ENCODE measurements around the gene MORN1. TPM values are rescaled to one million over a fixed set of nuclear protein-coding genes. Genes with fewer than 3 reads are reported as not detected.

Gene MORN1
- total and polyA plus RNA-seq, 2 experiments from 2014 or later, result 4.5 to 9.4 TPM

DNA sequence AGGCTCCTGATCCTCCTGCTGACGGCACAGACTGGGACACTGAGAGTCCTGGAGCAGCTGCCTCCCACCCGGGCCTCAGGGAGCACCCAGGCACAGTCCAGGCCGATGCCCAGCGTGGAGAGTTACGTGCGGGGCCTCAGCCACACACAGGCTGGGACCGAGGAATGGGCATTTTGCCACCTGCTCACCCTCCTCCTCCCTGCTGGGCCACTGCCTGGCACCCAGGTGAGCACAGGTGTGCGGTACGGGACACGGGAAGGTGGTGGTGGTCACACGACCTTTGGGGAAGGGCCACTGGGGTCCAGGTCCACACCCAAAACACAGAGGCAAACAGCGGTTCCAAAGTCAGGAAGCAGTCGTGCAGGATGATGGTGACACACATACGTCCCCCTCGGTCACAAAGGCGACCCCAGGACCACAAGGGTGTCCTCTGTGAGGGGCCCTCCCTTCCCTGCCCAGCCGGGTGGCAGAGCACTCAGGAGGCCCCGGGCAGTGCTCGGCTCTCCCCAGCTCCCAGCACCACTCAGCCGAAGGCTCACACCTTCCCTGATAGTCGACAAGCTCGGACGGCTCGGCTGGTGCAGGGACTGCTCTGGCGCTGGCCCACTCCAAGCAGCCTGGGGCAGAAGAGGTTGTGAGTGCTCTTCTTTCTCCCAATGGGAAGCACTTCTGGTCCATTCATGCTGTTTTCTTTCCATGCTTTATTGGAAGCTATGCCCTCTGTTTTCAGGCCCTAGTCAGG lies 14.3 kb downstream of the MORN1 start:
- Histone ChIP-seq H2AFZ (no peak overlapping the region), H3K4me2 (no peak overlapping the region), H3K9me2 (replicated peaks; ENCODE audit: insufficient read depth) (no peaks in the 10 kb centered on the region), H3K27me3 (no peaks in the 10 kb centered on the region), H3K79me2 (no peaks in the 10 kb centered on the region), H3K9me3 (ENCODE audit: low read depth) (no peaks in the 10 kb centered on the region), H3K27ac (no peak overlapping the region), H3K36me3 (replicated peaks; ENCODE audit: insufficient read depth, low read depth) (no peaks in the 10 kb centered on the region), H4K20me1 (ENCODE audit: insufficient read depth, poor library complexity, severe bottlenecking) (no peaks in the 10 kb centered on the region), H3K4me1 (ENCODE audit: insufficient read depth) (no peaks in the 10 kb centered on the region), H3K4me3 (no peak overlapping the region)
- no peak for TF ChIP-seq EZH2 (IDR thresholded peaks at IDR 0.05; ENCODE audit: borderline replicate concordance)
- TF ChIP-seq CTCF (IDR thresholded peaks at IDR 0.05; ENCODE audit: poor library complexity), result no peak
- no peak for TF ChIP-seq EZH2phosphoT487 (IDR thresholded peaks at IDR 0.05; ENCODE audit: low read depth, severe bottlenecking, unreplicated experiment)
- no peak for DNase-seq (ENCODE audit: low spot score)
- WGBS (ENCODE audit: low lambda C conversion rate, missing lambda C conversion rate), result 87% methylated on average over 25 of the region's 25 CpGs

DNA sequence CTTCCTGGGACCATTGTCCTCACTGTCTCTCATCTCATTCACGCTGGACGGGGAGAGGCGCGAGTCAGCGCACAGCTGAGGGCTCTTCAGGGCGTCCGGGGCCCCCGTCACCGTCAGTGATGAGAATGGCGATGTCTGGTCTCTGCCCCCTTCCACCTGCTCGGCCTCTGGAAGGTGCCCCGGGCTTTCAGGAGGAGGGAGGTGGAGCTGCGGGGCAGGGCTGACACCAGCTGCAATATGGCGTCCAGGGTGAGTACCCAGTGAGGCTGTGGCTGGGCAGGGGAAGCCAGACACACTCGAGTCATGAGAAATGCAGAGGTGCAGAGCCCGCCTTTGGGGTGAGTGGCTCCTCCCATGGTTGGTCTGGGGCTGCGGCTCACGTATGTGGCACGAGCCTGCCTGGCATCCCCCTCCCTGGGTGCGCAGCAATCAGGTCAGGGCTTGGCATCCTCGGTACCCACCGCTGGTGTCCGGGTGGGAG lies 15.1 kb downstream of the MORN1 start:
- no peaks in the 10 kb centered on the region for H3K79me2 ChIP-seq
- TF ChIP-seq CTCF (IDR thresholded peaks at IDR 0.05; ENCODE audit: poor library complexity) (no peak), EZH2 (IDR thresholded peaks at IDR 0.05; ENCODE audit: borderline replicate concordance) (no peak), EZH2phosphoT487 (IDR thresholded peaks at IDR 0.05; ENCODE audit: low read depth, severe bottlenecking, unreplicated experiment) (no peak)
- no peak overlapping the region for H3K27ac ChIP-seq
- H3K36me3 ChIP-seq (replicated peaks; ENCODE audit: insufficient read depth, low read depth), result no peaks in the 10 kb centered on the region
- WGBS (ENCODE audit: low lambda C conversion rate, missing lambda C conversion rate), result 93% methylated on average over 23 of the region's 23 CpGs
- H2AFZ ChIP-seq, result no peak overlapping the region
- DNase-seq (ENCODE audit: low spot score), result no peak
- H3K4me3 ChIP-seq, result no peak overlapping the region
- H3K9me2 ChIP-seq (replicated peaks; ENCODE audit: insufficient read depth), result no peaks in the 10 kb centered on the region
- no peaks in the 10 kb centered on the region for H4K20me1 ChIP-seq (ENCODE audit: insufficient read depth, poor library complexity, severe bottlenecking)
- no peak overlapping the region for H3K4me2 ChIP-seq
- no peaks in the 10 kb centered on the region for H3K27me3 ChIP-seq
- H3K9me3 ChIP-seq (ENCODE audit: low read depth), result no peaks in the 10 kb centered on the region
- no peaks in the 10 kb centered on the region for H3K4me1 ChIP-seq (ENCODE audit: insufficient read depth)

DNA sequence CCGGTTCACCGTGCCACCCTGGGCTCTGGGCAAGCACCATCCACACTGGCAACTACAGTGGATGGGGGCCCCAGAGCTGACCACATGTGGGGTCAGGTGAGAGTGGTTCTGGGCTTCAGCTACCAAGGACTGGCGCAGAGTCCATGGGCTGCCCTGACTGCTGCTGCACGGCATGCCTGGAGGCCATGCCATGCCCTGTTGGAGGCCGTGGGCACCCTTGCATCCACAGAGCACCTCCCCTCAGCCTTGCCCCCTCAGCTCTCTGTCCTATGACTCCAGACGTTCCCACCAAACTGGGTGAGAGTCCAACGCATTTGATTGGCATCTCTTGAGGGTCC lies 15.5 kb downstream of the MORN1 start:
- Histone ChIP-seq H3K79me2 (no peaks in the 10 kb centered on the region), H3K4me2 (no peak overlapping the region), H2AFZ (no peak overlapping the region), H3K4me3 (no peak overlapping the region), H3K9me2 (replicated peaks; ENCODE audit: insufficient read depth) (no peaks in the 10 kb centered on the region), H3K4me1 (ENCODE audit: insufficient read depth) (no peaks in the 10 kb centered on the region), H3K27ac (no peak overlapping the region), H3K36me3 (replicated peaks; ENCODE audit: insufficient read depth, low read depth) (no peaks in the 10 kb centered on the region), H4K20me1 (ENCODE audit: insufficient read depth, poor library complexity, severe bottlenecking) (no peaks in the 10 kb centered on the region), H3K27me3 (no peaks in the 10 kb centered on the region), H3K9me3 (ENCODE audit: low read depth) (no peaks in the 10 kb centered on the region)
- no peak for DNase-seq (ENCODE audit: low spot score)
- WGBS (ENCODE audit: low lambda C conversion rate, missing lambda C conversion rate), result 95% methylated on average over 7 of the region's 7 CpGs
- no peak for TF ChIP-seq CTCF (IDR thresholded peaks at IDR 0.05; ENCODE audit: poor library complexity)
- TF ChIP-seq EZH2phosphoT487 (IDR thresholded peaks at IDR 0.05; ENCODE audit: low read depth, severe bottlenecking, unreplicated experiment), result no peak
- TF ChIP-seq EZH2 (IDR thresholded peaks at IDR 0.05; ENCODE audit: borderline replicate concordance), result no peak

Data from hepatocyte (in vitro differentiated cells).